Measurements from ENCODE around the gene SPTLC3. TPM values are rescaled to one million over a fixed set of nuclear protein-coding genes. Genes with fewer than 3 reads are reported as not detected.

The SPTLC3 gene
- total and polyA plus RNA-seq, 2 of the 13 experiments (the other 11 are each of a cell fraction or from before 2014, with no cell fraction given), result 20.5 to 95.6 TPM

- no TSS peak for BruUV-seq (replicated peaks)
- in situ Hi-C loops (cut with HindIII; ENCODE audit: extremely low pct_ligation_motif_present, low pct_unique_long_range_greater_than_20kb) (no loop called here), intact Hi-C loops (cut with micrococcal nuclease; ENCODE audit: unreplicated experiment) (no loop called here)
- 100% methylated on average over 1 of the region's 1 CpG for WGBS (ENCODE audit: low lambda C conversion rate)
- ChIA-PET POLR2A (no interaction called here), CTCF (ENCODE audit: low intra/inter-chr PET ratio, low total read pairs) (no interaction called here)
- H4K20me1 ChIP-seq (ENCODE audit: insufficient read depth, low read length), result no peaks in the 10 kb centered on the region
- no peaks in the 10 kb centered on the region for H3K9me3 ChIP-seq (ENCODE audit: low read length)
- no peak overlapping the region for H3K9ac ChIP-seq (ENCODE audit: insufficient read depth, low read depth, low read length)
- H3K4me2 ChIP-seq (ENCODE audit: low read depth, low read length), result no peak overlapping the region
- TF ChIP-seq FOXP4 (CRISPR knock-in tag; IDR thresholded peaks at IDR 0.05), result no peak
- no peak for TF ChIP-seq ZNF343 (CRISPR knock-in tag; IDR thresholded peaks at IDR 0.05)
- no peak for TF ChIP-seq ZBTB43 (CRISPR knock-in tag; conservative IDR thresholded peaks at IDR 0.05)
- TF ChIP-seq ESRRA (CRISPR knock-in tag; IDR thresholded peaks at IDR 0.05; ENCODE audit: low read depth), result no peak
- no peak for TF ChIP-seq ATF5 (CRISPR knock-in tag; IDR thresholded peaks at IDR 0.05; ENCODE audit: low read depth)
- TF ChIP-seq JUND (CRISPR knock-in tag; IDR thresholded peaks at IDR 0.05), result 0 out of 2 replicates have a peak, but pooled peaks have one; percentile 34
- no peak for TF ChIP-seq SAP130 (CRISPR knock-in tag; IDR thresholded peaks at IDR 0.05; ENCODE audit: low read depth)
- peak; percentile 5; the same call in 1 of the 2 replicates for TF ChIP-seq ATF7 (IDR thresholded peaks at IDR 0.05)
- TF ChIP-seq ATF7 (CRISPR knock-in tag; IDR thresholded peaks at IDR 0.05), result no peak
- TF ChIP-seq RNF219 (CRISPR knock-in tag; IDR thresholded peaks at IDR 0.05), result no peak
- no peak for TF ChIP-seq CSRNP1 (CRISPR knock-in tag; IDR thresholded peaks at IDR 0.05)
- no peak for FAIRE-seq
- H3K27ac ChIP-seq (ENCODE audit: extremely low read length, insufficient read depth, low read length), result no peak overlapping the region
- peak; percentile 35 for DNase-seq (ENCODE audit: low spot score)
- peaks cover 14 to 17% of the 10 kb centered on the region in 2 experiments; a peak in 4 of 5 replicates for H3K36me3 ChIP-seq (replicated peaks in 1 of 2; ENCODE audit: control insufficient read depth in 1 of 2, insufficient read depth in 2 of 2, low read length in 2 of 2)
- H2AFZ ChIP-seq (ENCODE audit: low read length), result no peak overlapping the region
- no peaks in the 10 kb centered on the region for H3K27me3 ChIP-seq (ENCODE audit: control insufficient read depth in 1 of 2, insufficient read depth in 2 of 2, low read length in 2 of 2)
- no peak overlapping the region for H3K4me3 ChIP-seq (replicated peaks in 1 of 3; ENCODE audit: insufficient read depth in 1 of 3, low read depth in 2 of 3, low read length in 3 of 3)
- H3K79me2 ChIP-seq (ENCODE audit: insufficient read depth, low read length), result no peaks in the 10 kb centered on the region
- peaks cover 7% of the 10 kb centered on the region; the same call in 1 of the 2 replicates for H3K4me1 ChIP-seq (ENCODE audit: insufficient read depth, low read length)
- peak; percentile 30; the same call in 1 of the 3 replicates for ATAC-seq
Measured at GRCh38 chr20:13142143-13142542, 133.4 kb downstream of the SPTLC3 start.
